ENCODE results near the gene SPRR2D. TPM values are rescaled to one million over a fixed set of nuclear protein-coding genes. Genes with fewer than 3 reads are reported as not detected.

Gene SPRR2D
- total RNA-seq, 1 donor from 2014 or later: not detected

DNA sequence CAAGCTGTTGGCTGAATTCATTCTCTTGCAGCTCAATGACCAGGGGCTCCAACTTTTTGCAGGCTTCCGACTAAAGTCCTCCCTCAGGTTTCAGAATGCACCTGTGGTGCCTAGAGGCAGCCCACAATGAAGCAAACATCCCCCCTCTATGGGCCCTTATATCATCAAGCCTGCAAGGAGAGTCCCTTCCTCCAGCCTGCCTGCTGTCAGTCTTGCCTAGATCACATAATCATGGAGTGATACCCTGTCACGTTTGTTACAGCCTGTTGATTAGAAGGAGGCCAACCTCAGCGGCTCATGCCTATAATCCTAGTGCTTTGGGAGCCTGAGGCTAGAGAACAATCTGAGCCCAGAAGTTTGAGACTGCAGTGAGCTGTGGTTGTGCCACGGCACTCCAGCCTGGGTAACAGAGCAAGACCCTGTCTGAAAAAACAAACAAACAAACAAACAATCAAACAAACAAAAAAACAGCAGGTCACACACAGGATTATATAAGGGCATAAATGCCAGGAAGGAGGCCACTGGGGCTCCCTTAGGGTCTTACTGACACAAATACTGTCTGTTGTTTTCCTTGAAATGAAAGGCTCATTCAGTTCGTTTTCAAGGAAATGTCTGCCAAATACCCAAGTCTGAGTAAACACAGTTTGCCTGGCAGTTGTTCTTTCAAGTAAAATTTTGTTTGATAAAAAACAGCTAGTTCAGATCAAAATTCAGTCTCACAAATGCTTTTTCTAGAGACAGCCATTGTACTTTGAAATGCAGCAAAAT lies 44.1 kb downstream of the SPRR2D start:
- Mint-ChIP-seq H3K27ac (ENCODE audit: unreplicated experiment) (no peak overlapping the region), H3K4me3 (ENCODE audit: unreplicated experiment) (no peak overlapping the region), H3K36me3 (ENCODE audit: unreplicated experiment) (no peaks in the 10 kb centered on the region), H3K27me3 (ENCODE audit: unreplicated experiment) (no peaks in the 10 kb centered on the region), H3K9me3 (ENCODE audit: unreplicated experiment) (peaks cover 8% of the 10 kb centered on the region), H3K4me1 (ENCODE audit: unreplicated experiment) (no peaks in the 10 kb centered on the region)
- TF ChIP-seq, protein P1, sequence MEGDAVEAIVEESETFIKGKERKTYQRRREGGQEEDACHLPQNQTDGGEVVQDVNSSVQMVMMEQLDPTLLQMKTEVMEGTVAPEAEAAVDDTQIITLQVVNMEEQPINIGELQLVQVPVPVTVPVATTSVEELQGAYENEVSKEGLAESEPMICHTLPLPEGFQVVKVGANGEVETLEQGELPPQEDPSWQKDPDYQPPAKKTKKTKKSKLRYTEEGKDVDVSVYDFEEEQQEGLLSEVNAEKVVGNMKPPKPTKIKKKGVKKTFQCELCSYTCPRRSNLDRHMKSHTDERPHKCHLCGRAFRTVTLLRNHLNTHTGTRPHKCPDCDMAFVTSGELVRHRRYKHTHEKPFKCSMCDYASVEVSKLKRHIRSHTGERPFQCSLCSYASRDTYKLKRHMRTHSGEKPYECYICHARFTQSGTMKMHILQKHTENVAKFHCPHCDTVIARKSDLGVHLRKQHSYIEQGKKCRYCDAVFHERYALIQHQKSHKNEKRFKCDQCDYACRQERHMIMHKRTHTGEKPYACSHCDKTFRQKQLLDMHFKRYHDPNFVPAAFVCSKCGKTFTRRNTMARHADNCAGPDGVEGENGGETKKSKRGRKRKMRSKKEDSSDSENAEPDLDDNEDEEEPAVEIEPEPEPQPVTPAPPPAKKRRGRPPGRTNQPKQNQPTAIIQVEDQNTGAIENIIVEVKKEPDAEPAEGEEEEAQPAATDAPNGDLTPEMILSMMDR (IDR thresholded peaks at IDR 0.05): no peak
- DNase-seq (ENCODE audit: extremely low spot score, unreplicated experiment): no peak

DNA sequence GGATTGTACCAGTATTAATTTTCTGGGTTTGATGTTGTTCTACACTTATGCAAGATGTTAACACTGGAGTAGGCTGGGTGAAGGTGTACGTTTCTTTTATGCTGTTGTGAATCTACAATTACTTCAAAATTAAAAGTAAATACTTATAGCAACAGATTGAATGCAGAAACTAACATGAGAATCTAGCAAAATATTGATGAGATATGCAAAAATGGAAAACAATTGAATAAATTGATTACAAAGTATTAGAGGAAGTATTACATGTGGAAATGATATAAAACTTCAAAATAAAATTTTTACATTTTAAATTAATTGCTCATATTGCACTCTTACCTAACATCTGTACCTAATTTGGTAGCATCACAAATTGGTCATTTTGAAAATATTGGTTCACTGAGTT lies 45.1 kb downstream of the SPRR2D start:
- no peak overlapping the region for H3K4me3 Mint-ChIP-seq (ENCODE audit: unreplicated experiment)
- peaks cover 8% of the 10 kb centered on the region for H3K9me3 Mint-ChIP-seq (ENCODE audit: unreplicated experiment)
- H3K4me1 Mint-ChIP-seq (ENCODE audit: unreplicated experiment): no peaks in the 10 kb centered on the region
- H3K36me3 Mint-ChIP-seq (ENCODE audit: unreplicated experiment): no peaks in the 10 kb centered on the region
- H3K27ac Mint-ChIP-seq (ENCODE audit: unreplicated experiment): no peak overlapping the region
- TF ChIP-seq, protein P1 (IDR thresholded peaks at IDR 0.05): no peak
- no peak for DNase-seq (ENCODE audit: extremely low spot score, unreplicated experiment)
- H3K27me3 Mint-ChIP-seq (ENCODE audit: unreplicated experiment): no peaks in the 10 kb centered on the region

DNA sequence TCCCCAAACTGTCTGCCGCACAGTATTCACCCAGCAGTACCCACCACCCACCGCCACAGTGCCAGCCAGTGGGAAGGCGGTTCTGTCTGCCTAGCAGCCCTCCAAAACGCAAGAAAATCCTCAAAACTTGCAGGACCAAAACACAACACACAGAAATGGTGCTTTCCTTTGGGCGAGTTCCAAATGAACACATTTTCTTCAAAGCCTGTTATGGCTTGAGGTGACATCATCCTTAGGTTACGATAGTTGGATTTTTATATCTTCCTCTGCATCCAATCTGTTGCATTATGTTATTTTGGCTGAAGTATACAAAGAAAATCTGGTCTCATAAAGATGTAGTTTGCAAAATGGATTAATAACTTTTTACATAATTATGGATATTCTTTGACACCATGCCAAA lies 47.7 kb downstream of the SPRR2D start:
- no peak for DNase-seq (ENCODE audit: extremely low spot score, unreplicated experiment)
- no peaks in the 10 kb centered on the region for H3K4me1 Mint-ChIP-seq (ENCODE audit: unreplicated experiment)
- H3K27ac Mint-ChIP-seq (ENCODE audit: unreplicated experiment): no peak overlapping the region
- H3K4me3 Mint-ChIP-seq (ENCODE audit: unreplicated experiment): no peak overlapping the region
- H3K9me3 Mint-ChIP-seq (ENCODE audit: unreplicated experiment): peaks cover 8% of the 10 kb centered on the region
- no peaks in the 10 kb centered on the region for H3K36me3 Mint-ChIP-seq (ENCODE audit: unreplicated experiment)
- TF ChIP-seq, protein P1 (IDR thresholded peaks at IDR 0.05): no peak
- H3K27me3 Mint-ChIP-seq (ENCODE audit: unreplicated experiment): no peaks in the 10 kb centered on the region

Other genes starting within 250 kb of the SPRR2D start
- gene LCE1D, start 244.4 kb downstream of the SPRR2D start, total RNA-seq: not detected in 2 replicates
- not detected in 2 replicates for gene LCE1C, start 234.5 kb downstream of the SPRR2D start, total RNA-seq
- gene LCE1B, start 229.1 kb downstream of the SPRR2D start, total RNA-seq: not detected in 2 replicates
- not detected in 2 replicates for gene LCE1A, start 213.6 kb downstream of the SPRR2D start, total RNA-seq
- not detected in 2 replicates for gene LCE6A, start 198.3 kb downstream of the SPRR2D start, total RNA-seq
- not detected in 2 replicates for gene LCE7A, start 181.1 kb downstream of the SPRR2D start, total RNA-seq
- not detected in 2 replicates for gene SMCP, start 162.8 kb downstream of the SPRR2D start, total RNA-seq
- gene IVL, start 132.6 kb downstream of the SPRR2D start, total RNA-seq: not detected in 2 replicates
- gene SPRR5, start 93.9 kb downstream of the SPRR2D start, total RNA-seq: not detected in 2 replicates
- gene SPRR4, start 70.5 kb downstream of the SPRR2D start, total RNA-seq: not detected in 2 replicates
- gene SPRR1A, start 57.0 kb downstream of the SPRR2D start, total RNA-seq: not detected in 2 replicates
- gene SPRR3, start 39.4 kb downstream of the SPRR2D start, total RNA-seq: not detected in 2 replicates
- gene SPRR1B, start 9.9 kb downstream of the SPRR2D start, total RNA-seq: not detected in 2 replicates
- gene SPRR2A, start 16.4 kb upstream of the SPRR2D start, total RNA-seq: not detected in 2 replicates
- not detected in 2 replicates for gene SPRR2B, start 30.5 kb upstream of the SPRR2D start, total RNA-seq
- gene SPRR2E, start 53.4 kb upstream of the SPRR2D start, total RNA-seq: not detected in 2 replicates
- gene SPRR2F, start 72.4 kb upstream of the SPRR2D start, total RNA-seq: not detected in 2 replicates
- not detected in 2 replicates for gene SPRR2G, start 109.8 kb upstream of the SPRR2D start, total RNA-seq
- not detected in 2 replicates for gene LELP1, start 162.3 kb upstream of the SPRR2D start, total RNA-seq
- not detected in 2 replicates for gene PRR9, start 176.5 kb upstream of the SPRR2D start, total RNA-seq
- not detected in 2 replicates for gene LORICRIN, start 218.6 kb upstream of the SPRR2D start, total RNA-seq

All from osteocyte (in vitro differentiated cells).